Measurements from ENCODE around the gene JOSD2. TPM values are rescaled to one million over a fixed set of nuclear protein-coding genes. Genes with fewer than 3 reads are reported as not detected.

Gene JOSD2
- total RNA-seq, 1 experiment from 2014 or later = 40.9 TPM

GRCh38 chr19:50475736-50476223, 35.2 kb downstream of the JOSD2 start:
- ChIA-PET POLR2A (interaction anchor here (1.2 kb wide), 1 partner anchor 10 kb away, joined by 3 read pairs; no protein-coding TSS in a partner anchor), CTCF (no interaction called here), RAD21 (ENCODE audit: low non-redundant PET in 1 of 2, low total read pairs in 2 of 2, uncharacterized antibody in 2 of 2, unreplicated experiment in 2 of 2) (no interaction called here)
- TF ChIP-seq ZFX (IDR thresholded peaks at IDR 0.05) (0 out of 2 replicates have a peak, but pooled peaks have one; percentile 6), YY1 (IDR thresholded peaks at IDR 0.05; ENCODE audit: extremely low read depth, insufficient replicate concordance, low read depth, low read length) (no peak), SP1 (IDR thresholded peaks at IDR 0.05; ENCODE audit: low read depth) (no peak)
- TF ChIP-seq, protein P1, sequence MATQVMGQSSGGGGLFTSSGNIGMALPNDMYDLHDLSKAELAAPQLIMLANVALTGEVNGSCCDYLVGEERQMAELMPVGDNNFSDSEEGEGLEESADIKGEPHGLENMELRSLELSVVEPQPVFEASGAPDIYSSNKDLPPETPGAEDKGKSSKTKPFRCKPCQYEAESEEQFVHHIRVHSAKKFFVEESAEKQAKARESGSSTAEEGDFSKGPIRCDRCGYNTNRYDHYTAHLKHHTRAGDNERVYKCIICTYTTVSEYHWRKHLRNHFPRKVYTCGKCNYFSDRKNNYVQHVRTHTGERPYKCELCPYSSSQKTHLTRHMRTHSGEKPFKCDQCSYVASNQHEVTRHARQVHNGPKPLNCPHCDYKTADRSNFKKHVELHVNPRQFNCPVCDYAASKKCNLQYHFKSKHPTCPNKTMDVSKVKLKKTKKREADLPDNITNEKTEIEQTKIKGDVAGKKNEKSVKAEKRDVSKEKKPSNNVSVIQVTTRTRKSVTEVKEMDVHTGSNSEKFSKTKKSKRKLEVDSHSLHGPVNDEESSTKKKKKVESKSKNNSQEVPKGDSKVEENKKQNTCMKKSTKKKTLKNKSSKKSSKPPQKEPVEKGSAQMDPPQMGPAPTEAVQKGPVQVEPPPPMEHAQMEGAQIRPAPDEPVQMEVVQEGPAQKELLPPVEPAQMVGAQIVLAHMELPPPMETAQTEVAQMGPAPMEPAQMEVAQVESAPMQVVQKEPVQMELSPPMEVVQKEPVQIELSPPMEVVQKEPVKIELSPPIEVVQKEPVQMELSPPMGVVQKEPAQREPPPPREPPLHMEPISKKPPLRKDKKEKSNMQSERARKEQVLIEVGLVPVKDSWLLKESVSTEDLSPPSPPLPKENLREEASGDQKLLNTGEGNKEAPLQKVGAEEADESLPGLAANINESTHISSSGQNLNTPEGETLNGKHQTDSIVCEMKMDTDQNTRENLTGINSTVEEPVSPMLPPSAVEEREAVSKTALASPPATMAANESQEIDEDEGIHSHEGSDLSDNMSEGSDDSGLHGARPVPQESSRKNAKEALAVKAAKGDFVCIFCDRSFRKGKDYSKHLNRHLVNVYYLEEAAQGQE (IDR thresholded peaks at IDR 0.05; ENCODE audit: low read depth) = no peak
- Histone ChIP-seq H3K27me3 (ENCODE audit: insufficient read depth, low read length) (no peaks in the 10 kb centered on the region), H3K27ac (ENCODE audit: low read depth, low read length) (peak overlapping the region; percentile 50; the same call in 1 of the 2 replicates), H3K4me3 (replicated peaks in 1 of 2; ENCODE audit: low read depth in 1 of 2, low read length in 2 of 2) (peak overlapping the region; percentile 92 to 100), H4K20me1 (ENCODE audit: insufficient read depth) (no peaks in the 10 kb centered on the region), H3K9me2 (ENCODE audit: insufficient read depth) (no peaks in the 10 kb centered on the region), H3K36me3 (ENCODE audit: control insufficient read depth in 1 of 2, insufficient read depth in 2 of 2, low read length in 2 of 2) (peaks cover 8 to 18% of the 10 kb centered on the region in 2 experiments; a peak in 3 of 4 replicates), H3K79me2 (ENCODE audit: insufficient read depth, low read length) (peaks cover 38% of the 10 kb centered on the region), H2AFZ (ENCODE audit: low read depth, low read length, poor library complexity, severe bottlenecking) (no peak overlapping the region), H3K9me3 (ENCODE audit: control insufficient read depth in 1 of 2, insufficient read depth in 1 of 2, low read depth in 1 of 2, low read length in 2 of 2) (no peaks in the 10 kb centered on the region), H3K9ac (ENCODE audit: low read length) (peak overlapping the region; percentile 92), H3K4me1 (ENCODE audit: control insufficient read depth in 1 of 2, insufficient read depth in 2 of 2, low read length in 2 of 2) (peaks cover 9 to 21% of the 10 kb centered on the region in 2 experiments; a peak in 3 of 4 replicates), H3K4me2 (ENCODE audit: low read length) (peak overlapping the region; percentile 97)
- DNase-seq (ENCODE audit: low read depth, low spot score) = no peak
- no peak for ATAC-seq
- BruUV-seq (replicated peaks) = TSS peak; percentile 69
- intact Hi-C loops (cut with micrococcal nuclease) = loop anchor here (1.0 kb wide), 2 partner anchors 36 to 99 kb away; partner anchors contain the start of genes JOSD2 and NR1H2

Measured in HCT116 (cell line).